Endothelial cell of umbilical vein (primary cell): ENCODE results near the gene DIDO1.

Source experiments
- POLR2A ChIP-seq: IDR thresholded peaks from 2 replicates; pipeline ENCODE4 v1.6.1; 2012; ENCODE audit warnings: low read depth, mild to moderate bottlenecking, control low read depth, low read length
- POLR2AphosphoS5 ChIP-seq: IDR thresholded peaks from 2 replicates; pipeline ENCODE4 v1.6.1; 2012; ENCODE audit warnings: low read depth, mild to moderate bottlenecking, control low read depth, low read length, moderate library complexity; ENCODE audit not compliant: insufficient read depth
- TF ChIP-seq, protein P1 (sequence below), 2 donors: IDR thresholded peaks; 1 replicate in 1 of 2; 2 replicates in 1 of 2; pipeline ENCODE4 v1.5.1; 2011; ENCODE audit warnings: low read length in 2 of 2, mild to moderate bottlenecking in 2 of 2, moderate library complexity in 2 of 2, control low read depth in 1 of 2, inconsistent platforms in 1 of 2, low read depth in 1 of 2; ENCODE audit not compliant: insufficient read depth in 1 of 2; ENCODE audit errors: extremely low read depth in 1 of 2

DNA sequence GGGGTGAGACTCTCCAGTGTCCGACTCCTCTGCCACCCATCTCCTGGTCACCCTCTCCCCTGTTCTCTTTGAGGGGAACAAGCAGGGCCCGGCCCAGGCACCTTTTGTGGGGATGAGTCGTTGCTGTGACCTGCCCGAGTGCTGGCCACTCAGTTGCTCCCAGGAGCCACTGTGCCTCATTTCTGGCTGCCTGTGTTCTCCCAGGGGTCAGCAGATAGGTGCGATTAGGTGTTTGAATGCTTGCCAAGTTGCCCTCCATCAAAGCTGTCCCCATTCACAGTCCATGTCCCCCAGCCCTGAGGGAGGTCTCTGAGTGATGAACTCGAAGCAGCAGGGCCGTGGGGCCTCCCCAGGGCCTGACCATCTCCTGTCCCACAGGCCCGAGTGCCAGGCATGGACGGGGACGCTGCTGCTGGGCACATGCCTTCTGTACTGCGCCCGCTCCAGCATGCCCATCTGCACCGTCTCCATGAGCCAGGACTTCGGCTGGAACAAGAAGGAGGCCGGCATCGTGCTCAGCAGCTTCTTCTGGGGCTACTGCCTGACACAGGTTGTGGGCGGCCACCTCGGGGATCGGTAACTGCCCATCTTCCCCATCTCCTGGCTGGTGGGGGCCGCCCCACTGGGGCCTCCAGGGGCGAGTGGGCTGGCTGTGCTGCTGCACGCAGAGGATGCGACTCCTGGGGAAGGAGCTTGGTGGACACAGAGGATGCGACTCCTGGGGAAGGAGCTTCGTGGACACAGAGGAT, 30.3 kb upstream of the DIDO1 start:
- TF ChIP-seq, protein P1, sequence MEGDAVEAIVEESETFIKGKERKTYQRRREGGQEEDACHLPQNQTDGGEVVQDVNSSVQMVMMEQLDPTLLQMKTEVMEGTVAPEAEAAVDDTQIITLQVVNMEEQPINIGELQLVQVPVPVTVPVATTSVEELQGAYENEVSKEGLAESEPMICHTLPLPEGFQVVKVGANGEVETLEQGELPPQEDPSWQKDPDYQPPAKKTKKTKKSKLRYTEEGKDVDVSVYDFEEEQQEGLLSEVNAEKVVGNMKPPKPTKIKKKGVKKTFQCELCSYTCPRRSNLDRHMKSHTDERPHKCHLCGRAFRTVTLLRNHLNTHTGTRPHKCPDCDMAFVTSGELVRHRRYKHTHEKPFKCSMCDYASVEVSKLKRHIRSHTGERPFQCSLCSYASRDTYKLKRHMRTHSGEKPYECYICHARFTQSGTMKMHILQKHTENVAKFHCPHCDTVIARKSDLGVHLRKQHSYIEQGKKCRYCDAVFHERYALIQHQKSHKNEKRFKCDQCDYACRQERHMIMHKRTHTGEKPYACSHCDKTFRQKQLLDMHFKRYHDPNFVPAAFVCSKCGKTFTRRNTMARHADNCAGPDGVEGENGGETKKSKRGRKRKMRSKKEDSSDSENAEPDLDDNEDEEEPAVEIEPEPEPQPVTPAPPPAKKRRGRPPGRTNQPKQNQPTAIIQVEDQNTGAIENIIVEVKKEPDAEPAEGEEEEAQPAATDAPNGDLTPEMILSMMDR (IDR thresholded peaks at IDR 0.05; ENCODE audit: extremely low read depth in 1 of 2, insufficient read depth in 1 of 2, low read depth in 1 of 2, low read length in 2 of 2) = no peak
- no peak for TF ChIP-seq POLR2AphosphoS5
- TF ChIP-seq POLR2A = no peak
